Tibial nerve (tissue), 4 donors: Measurements from ENCODE around the gene GPR108.

ENCODE experiments used
- EP300 ChIP-seq, 2 donors: sonication (generic); formaldehyde crosslinking; IDR thresholded peaks; one replicate each; pipeline ENCODE4 v1.6.1; 2017; ENCODE audit warnings: antibody characterized with exemption in 2 of 2, mild to moderate bottlenecking in 1 of 2
- TF ChIP-seq, protein P1 (sequence below), 5 experiments: fragments of 200-600 bp in 3 of 5; fragments of 450-650 bp in 2 of 5; sonication (generic) in 3 of 5; IDR thresholded peaks; one replicate each; pipeline ENCODE4 v1.5.1; 2016 to 2019; ENCODE audit warnings: antibody characterized with exemption in 5 of 5, mild to moderate bottlenecking in 3 of 5, moderate library complexity in 2 of 5

DNA sequence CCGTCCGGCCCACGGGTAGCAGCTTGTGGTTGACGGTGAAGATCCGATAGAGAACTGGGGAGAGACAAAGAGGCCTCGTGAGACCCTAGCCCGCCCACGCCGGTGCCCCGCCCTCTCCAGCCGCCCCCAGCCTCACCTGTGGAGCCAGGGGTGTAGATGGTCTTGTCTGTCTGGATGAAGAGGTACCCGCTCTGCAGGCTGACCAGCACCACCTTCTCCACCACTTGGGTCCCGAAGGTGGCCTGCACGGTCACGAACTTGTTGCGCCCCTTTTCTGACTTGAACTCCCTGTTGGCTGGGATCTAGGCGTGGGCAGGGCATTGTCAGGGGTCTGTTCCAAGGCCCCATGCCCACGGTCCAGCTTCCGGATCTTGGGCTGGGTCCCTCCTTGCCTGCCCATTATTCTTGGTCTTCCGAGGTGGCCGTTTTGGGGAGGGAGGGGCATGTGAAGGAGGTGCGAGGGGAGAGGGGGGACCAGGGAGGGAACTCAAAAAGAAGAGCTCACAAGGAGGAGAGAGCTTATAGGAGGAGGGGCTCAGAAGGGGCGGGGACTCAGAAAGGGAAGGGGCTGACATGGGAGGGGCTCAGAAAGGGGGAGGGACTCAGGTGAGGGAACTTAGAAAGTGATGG is 19.2 kb downstream of the GPR108 start:
- no peak for TF ChIP-seq EP300 (IDR thresholded peaks at IDR 0.05)
- TF ChIP-seq, protein P1, sequence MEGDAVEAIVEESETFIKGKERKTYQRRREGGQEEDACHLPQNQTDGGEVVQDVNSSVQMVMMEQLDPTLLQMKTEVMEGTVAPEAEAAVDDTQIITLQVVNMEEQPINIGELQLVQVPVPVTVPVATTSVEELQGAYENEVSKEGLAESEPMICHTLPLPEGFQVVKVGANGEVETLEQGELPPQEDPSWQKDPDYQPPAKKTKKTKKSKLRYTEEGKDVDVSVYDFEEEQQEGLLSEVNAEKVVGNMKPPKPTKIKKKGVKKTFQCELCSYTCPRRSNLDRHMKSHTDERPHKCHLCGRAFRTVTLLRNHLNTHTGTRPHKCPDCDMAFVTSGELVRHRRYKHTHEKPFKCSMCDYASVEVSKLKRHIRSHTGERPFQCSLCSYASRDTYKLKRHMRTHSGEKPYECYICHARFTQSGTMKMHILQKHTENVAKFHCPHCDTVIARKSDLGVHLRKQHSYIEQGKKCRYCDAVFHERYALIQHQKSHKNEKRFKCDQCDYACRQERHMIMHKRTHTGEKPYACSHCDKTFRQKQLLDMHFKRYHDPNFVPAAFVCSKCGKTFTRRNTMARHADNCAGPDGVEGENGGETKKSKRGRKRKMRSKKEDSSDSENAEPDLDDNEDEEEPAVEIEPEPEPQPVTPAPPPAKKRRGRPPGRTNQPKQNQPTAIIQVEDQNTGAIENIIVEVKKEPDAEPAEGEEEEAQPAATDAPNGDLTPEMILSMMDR (IDR thresholded peaks at IDR 0.05), result no peak
